Adrenal gland (tissue), 12 donors: ENCODE results near the gene RBMS1. TPM values are rescaled to one million over a fixed set of nuclear protein-coding genes. Genes with fewer than 3 reads are reported as not detected.

Experiments used
- DNase-seq, 7 donors: peaks; one replicate each; pipeline ENCODE4 v3.0.0-alpha.2; 2019 to 2020
- H3K27ac ChIP-seq, 5 donors: fragments of 200-600 bp; sonication (generic) in 4 of 5; 1 replicate in 3 of 5; 2 replicates in 2 of 5; pipeline versions ENCODE4 v1.5.1 to v1.8.0; 2016 to 2020; ENCODE audit warnings: mild to moderate bottlenecking in 1 of 5
- H3K27me3 ChIP-seq: fragments of 200-600 bp; 2 replicates; pipeline ENCODE4 v1.8.0; 2021
- H3K36me3 ChIP-seq, 2 donors: fragments of 200-600 bp; replicated peaks in 1 of 2; 1 replicate in 1 of 2; 2 replicates in 1 of 2; pipeline versions ENCODE4 v1.5.1 to v1.8.0; 2018 to 2022
- H3K4me1 ChIP-seq, 2 donors: fragments of 200-600 bp; replicated peaks in 1 of 2; 1 replicate in 1 of 2; 2 replicates in 1 of 2; pipeline versions ENCODE4 v1.5.1 to v1.8.0; 2018 to 2021
- H3K4me3 ChIP-seq, 4 donors: fragments of 200-600 bp; sonication (generic) in 3 of 4; one replicate each; pipeline ENCODE4 v1.5.1; 2016 to 2018
- H3K9me3 ChIP-seq, 3 donors: fragments of 200-600 bp; sonication (generic) in 1 of 3; replicated peaks in 1 of 3; 1 replicate in 2 of 3; 2 replicates in 1 of 3; pipeline versions ENCODE4 v1.5.1 to v1.8.0; 2016 to 2021
- POLR2A ChIP-seq, 2 donors: fragments of 450-650 bp; IDR thresholded peaks; one replicate each; pipeline ENCODE4 v1.6.1; 2017; ENCODE audit warnings: antibody characterized with exemption in 2 of 2, mild to moderate bottlenecking in 2 of 2, moderate library complexity in 1 of 2
- WGBS, 4 donors: extraction: QIAGEN DNeasy Blood & Tissue Kit in 2 of 4; methylation state at CpG; one replicate each; pipeline versions ENCODE4 v1.1.5 to v1.1.7; 2013 to 2017; 5-methylcytosine and 5-hydroxymethylcytosine counted together
- intact Hi-C, 2 donors: fragments of 100-400 bp; cut with DNase I; formaldehyde crosslinking; loops; one replicate each; pipeline versions ENCODE4 v1.14.1 to v1.15.0; 2022 to 2023
- polyA plus RNA-seq, 3 donors: library from polyadenylated mRNA; stranded (reverse); fragments of 200-250 nt in 2 of 3; fragments of 350-450 nt in 1 of 3; fragmentation: Illumina TruSeq in 1 of 3; extraction: RNeasy Lipid Tissue Mini Kit (QIAGEN cat#74804) in 1 of 3; gene quantifications; one replicate each; pipeline ENCODE4 v1.2.3, GENCODE V29; 2013 to 2014
- total RNA-seq, 9 donors: library from RNA; depleted of rRNA in 4 of 9; stranded (reverse); fragments of >200 nt in 4 of 9; fragments of 120-200 nt in 1 of 9; fragmentation: NEBNext Ultra II Directional in 1 of 9; extraction: Animal tissue kit (Norgen Biotek cat#: 25700) in 1 of 9; gene quantifications; one replicate each; pipeline versions ENCODE4 v1.1.0 to v1.2.4, GENCODE V29; 2013 to 2023
- TF ChIP-seq, protein P1 (sequence below), 6 experiments: fragments of 450-650 bp in 4 of 6; fragments of 200-600 bp in 2 of 6; sonication (generic) in 1 of 6; IDR thresholded peaks; 1 replicate in 5 of 6; 2 replicates in 1 of 6; pipeline versions ENCODE4 v1.5.1 to v1.8.0; 2016 to 2021; ENCODE audit warnings: antibody characterized with exemption in 6 of 6, mild to moderate bottlenecking in 2 of 6, moderate library complexity in 1 of 6
- donor health status: healthy with polysubstance abuse.
- donor health status: Bipolar disorder and iron deficiency.
- donor health status: DM: yes; HTN: yes; CAD: no.
- donor health status: DM: no; HTN: no; CAD: no.
- donor health status: DM: no; HTN: no; CAD: no.
- donor health status: DM: yes; HTN: yes; CAD: no.

Gene RBMS1
- total and polyA plus RNA-seq, 12 donors: 24.2 to 62.1 (median 37.1) TPM

DNA sequence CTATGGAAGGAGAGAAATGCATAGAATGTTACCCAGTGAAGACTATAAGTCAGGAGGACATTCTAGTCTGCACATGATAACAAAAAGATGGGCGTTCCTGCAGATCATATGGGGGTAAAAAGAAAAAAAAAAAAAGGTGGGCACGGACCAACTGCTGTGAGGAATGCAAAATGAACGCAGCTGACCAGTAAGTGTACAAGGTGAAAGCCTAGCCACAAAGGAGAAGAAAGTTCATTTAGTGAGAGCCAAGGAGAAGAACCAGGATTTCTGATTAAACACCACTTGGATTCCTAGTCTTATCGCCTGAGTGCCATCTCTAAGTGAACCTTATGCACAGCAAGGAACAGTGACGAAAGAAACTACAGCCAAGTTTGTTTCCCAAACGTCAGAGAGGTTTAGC is 26.5 kb downstream of the RBMS1 start:
- no peaks in the 10 kb centered on the region for H3K27me3 ChIP-seq
- no peak overlapping the region for H3K27ac ChIP-seq
- WGBS, 4 donors: 79 to 89% (median 88%) methylated on average over 6 of the region's 6 CpGs
- no peaks in the 10 kb centered on the region for H3K36me3 ChIP-seq
- no peak for TF ChIP-seq POLR2A (IDR thresholded peaks at IDR 0.05)
- TF ChIP-seq, protein P1, sequence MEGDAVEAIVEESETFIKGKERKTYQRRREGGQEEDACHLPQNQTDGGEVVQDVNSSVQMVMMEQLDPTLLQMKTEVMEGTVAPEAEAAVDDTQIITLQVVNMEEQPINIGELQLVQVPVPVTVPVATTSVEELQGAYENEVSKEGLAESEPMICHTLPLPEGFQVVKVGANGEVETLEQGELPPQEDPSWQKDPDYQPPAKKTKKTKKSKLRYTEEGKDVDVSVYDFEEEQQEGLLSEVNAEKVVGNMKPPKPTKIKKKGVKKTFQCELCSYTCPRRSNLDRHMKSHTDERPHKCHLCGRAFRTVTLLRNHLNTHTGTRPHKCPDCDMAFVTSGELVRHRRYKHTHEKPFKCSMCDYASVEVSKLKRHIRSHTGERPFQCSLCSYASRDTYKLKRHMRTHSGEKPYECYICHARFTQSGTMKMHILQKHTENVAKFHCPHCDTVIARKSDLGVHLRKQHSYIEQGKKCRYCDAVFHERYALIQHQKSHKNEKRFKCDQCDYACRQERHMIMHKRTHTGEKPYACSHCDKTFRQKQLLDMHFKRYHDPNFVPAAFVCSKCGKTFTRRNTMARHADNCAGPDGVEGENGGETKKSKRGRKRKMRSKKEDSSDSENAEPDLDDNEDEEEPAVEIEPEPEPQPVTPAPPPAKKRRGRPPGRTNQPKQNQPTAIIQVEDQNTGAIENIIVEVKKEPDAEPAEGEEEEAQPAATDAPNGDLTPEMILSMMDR (IDR thresholded peaks at IDR 0.05): no peak
- H3K4me3 ChIP-seq: no peak overlapping the region
- H3K4me1 ChIP-seq: peaks cover 0 to 38% of the 10 kb centered on the region in 2 donors
- DNase-seq: no peak
- H3K9me3 ChIP-seq: no peaks in the 10 kb centered on the region
- intact Hi-C loops: no loop called here

DNA sequence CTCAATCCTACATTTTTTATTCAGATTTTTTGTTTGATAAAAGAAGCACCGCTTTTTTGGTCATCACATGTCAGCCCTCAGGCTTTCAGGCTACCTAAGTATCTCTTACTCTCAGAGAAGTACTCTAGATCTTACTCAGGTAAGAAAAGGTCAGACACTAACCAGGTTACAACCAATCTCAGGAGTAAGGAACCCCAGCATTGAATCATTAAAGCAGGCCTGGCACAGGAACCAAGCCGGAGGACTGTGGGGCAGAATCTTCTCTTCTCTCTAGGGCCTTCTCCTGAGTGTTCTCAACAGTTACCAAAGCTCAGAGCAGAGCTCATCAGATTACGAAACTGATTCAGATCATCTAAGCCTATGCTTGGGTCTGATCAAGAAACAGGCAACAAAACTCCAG is 28.2 kb downstream of the RBMS1 start:
- intact Hi-C loops: no loop called here
- no peak overlapping the region for H3K4me3 ChIP-seq
- peak overlapping the region in 1 of 5 donors; percentile 26 for H3K27ac ChIP-seq
- H3K36me3 ChIP-seq: no peaks in the 10 kb centered on the region
- WGBS, 4 donors: 88 to 97% (median 91%) methylated on average over 3 of the region's 3 CpGs
- H3K4me1 ChIP-seq: peaks cover 0 to 25% of the 10 kb centered on the region in 2 donors
- no peaks in the 10 kb centered on the region for H3K27me3 ChIP-seq
- no peaks in the 10 kb centered on the region for H3K9me3 ChIP-seq
- no peak for TF ChIP-seq POLR2A (IDR thresholded peaks at IDR 0.05)
- TF ChIP-seq, protein P1 (IDR thresholded peaks at IDR 0.05): no peak
- no peak for DNase-seq

DNA sequence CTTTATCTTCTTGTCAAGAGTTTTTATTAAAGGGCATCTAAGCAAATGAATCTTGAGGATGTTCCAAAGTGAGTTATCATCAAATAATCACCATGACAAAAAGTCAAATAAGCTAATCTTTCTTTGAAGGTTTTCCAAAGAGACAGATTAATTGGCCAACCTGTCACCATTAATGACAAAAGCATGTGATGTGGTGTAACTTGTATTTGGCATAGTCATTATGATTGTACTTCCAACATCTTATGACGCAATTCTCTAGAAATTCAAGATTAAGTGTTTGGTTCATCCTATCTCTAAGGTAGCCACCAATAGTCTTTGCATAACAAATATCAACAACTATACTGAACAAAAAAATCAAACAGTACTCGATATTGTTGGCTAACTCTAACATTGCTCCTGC is 28.6 kb downstream of the RBMS1 start:
- H3K4me1 ChIP-seq: peaks cover 0 to 21% of the 10 kb centered on the region in 2 donors
- WGBS, 4 donors: 63 to 81% (median 77%) methylated on average over 2 of the region's 2 CpGs

DNA sequence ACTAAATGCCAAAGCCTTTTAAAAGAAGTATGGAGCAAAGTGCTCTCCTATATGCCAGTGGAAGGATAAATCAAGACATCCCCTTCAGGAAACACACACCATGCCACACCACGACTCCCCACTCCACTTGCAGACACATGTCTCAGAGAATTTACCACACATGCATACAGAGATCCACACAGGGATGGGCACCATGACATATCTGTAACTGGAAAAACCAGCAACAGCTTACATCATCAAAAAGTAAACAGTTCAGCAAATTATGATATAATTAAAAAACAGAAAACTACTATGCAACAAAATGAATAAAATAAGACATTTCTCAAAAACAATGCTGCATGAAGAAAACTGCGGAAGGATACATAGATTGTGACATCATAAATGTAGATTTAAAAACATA is 29.6 kb downstream of the RBMS1 start:
- WGBS, 4 donors: 85 to 96% (median 91%) methylated on average over 2 of the region's 2 CpGs
- no peak for TF ChIP-seq POLR2A (IDR thresholded peaks at IDR 0.05)
- TF ChIP-seq, protein P1 (IDR thresholded peaks at IDR 0.05): no peak
- H3K27ac ChIP-seq: no peak overlapping the region

More for the DNA sequence above, 28.6 kb downstream of the RBMS1 start:
- Histone ChIP-seq H3K36me3 (no peaks in the 10 kb centered on the region), H3K27ac (no peak overlapping the region), H3K9me3 (no peaks in the 10 kb centered on the region), H3K4me3 (no peak overlapping the region), H3K27me3 (no peaks in the 10 kb centered on the region)
- DNase-seq: no peak
- TF ChIP-seq POLR2A (IDR thresholded peaks at IDR 0.05): no peak
- TF ChIP-seq, protein P1 (IDR thresholded peaks at IDR 0.05): no peak
- intact Hi-C loops: no loop called here

More for the DNA sequence above, 29.6 kb downstream of the RBMS1 start:
- H3K4me3 ChIP-seq: no peak overlapping the region
- no peaks in the 10 kb centered on the region for H3K9me3 ChIP-seq
- H3K4me1 ChIP-seq: peaks cover 0 to 12% of the 10 kb centered on the region in 2 donors
- H3K27me3 ChIP-seq: no peaks in the 10 kb centered on the region
- H3K36me3 ChIP-seq: no peaks in the 10 kb centered on the region
- intact Hi-C loops: no loop called here
- DNase-seq: no peak
